NCI-H1694 (cell line): ENCODE data around the gene CDK16.

Experiments used
- DNase-seq: peaks from one replicate; lab custom pipeline; 2025; lab: John Stamatoyannopoulos, UW

The CDK16 gene

GRCh38 chrX:47186096-47186740, 32.3 kb upstream of the CDK16 start:
- no peak for DNase-seq

- DNase-seq = no peak
Measured at GRCh38 chrX:47187106-47187677, 31.3 kb upstream of the CDK16 start.

GRCh38 chrX:47189906-47190305, 28.6 kb upstream of the CDK16 start:
- no peak for DNase-seq

GRCh38 chrX:47190445-47191269, 27.8 kb upstream of the CDK16 start:
- DNase-seq = peak; percentile 57

- no peak for DNase-seq
Measured at GRCh38 chrX:47191331-47191730, 27.1 kb upstream of the CDK16 start.

DNA sequence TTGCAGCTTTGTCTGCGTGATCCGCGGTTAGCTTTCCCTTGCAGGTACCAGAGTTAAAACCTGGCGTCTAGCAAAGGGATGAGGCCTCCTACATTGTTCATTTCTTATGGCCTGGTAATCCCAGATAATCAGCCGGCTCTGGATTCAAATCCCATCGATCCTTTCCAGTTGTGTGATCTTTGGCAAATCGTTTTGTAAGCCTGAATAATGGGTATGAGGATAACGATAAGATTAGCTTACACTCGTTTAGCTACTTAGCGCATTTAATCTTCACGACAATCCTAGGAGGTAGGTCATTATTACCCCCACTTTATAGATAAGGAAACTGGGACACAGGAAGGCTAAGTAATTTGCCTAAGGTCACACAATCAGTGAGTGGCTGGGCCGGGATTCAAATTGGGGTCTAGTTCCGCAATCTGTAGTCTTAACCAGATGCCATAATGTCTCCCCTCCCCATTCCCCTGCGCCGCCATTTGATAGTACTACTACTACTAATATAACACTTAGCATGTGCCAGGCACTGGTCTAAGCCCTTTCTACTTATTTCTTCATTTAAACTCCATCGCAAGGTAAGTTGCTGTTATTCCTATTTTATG, 26.6 kb upstream of the CDK16 start:
- DNase-seq = no peak

- peak; percentile 97 for DNase-seq
Measured at GRCh38 chrX:47193475-47194193, 24.8 kb upstream of the CDK16 start, which contains the start of gene UBA1. Gene UBA1 (plus strand): TSS chrX:47193829. CDS start chrX:47198803, 4,974 bp downstream.

DNA sequence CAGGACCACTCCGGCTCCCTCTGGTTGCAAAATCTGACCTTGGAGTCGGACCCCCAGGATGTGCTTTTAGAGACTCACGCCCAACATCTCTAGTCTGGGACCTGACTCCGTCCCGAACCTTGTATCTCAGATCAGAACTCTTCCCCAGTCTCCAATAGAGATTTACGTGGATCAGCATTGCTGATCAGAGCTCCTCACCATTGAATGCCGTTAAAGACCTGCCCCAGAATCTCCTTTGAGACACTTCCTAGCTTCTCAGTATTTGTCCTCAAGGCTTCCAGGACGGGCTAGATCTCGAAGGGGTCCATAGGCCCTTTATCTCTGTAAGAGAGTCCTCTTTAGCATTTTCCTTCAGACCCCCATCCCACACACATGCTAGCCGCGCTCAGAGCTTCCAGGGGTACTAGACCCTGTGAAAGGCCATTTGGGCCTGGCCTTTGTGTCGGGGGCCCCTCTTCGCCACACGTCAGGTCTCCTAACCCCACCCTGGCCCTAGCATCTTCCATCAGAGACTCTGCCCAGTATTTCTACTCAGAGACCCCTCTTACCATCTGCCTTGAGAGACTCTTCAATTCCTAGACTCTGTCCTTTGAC, 24.2 kb upstream of the CDK16 start:
- DNase-seq = no peak

- DNase-seq = no peak
Measured at GRCh38 chrX:47196098-47196497, 22.4 kb upstream of the CDK16 start.

GRCh38 chrX:47197526-47197925, 21.0 kb upstream of the CDK16 start:
- DNase-seq = no peak

DNA sequence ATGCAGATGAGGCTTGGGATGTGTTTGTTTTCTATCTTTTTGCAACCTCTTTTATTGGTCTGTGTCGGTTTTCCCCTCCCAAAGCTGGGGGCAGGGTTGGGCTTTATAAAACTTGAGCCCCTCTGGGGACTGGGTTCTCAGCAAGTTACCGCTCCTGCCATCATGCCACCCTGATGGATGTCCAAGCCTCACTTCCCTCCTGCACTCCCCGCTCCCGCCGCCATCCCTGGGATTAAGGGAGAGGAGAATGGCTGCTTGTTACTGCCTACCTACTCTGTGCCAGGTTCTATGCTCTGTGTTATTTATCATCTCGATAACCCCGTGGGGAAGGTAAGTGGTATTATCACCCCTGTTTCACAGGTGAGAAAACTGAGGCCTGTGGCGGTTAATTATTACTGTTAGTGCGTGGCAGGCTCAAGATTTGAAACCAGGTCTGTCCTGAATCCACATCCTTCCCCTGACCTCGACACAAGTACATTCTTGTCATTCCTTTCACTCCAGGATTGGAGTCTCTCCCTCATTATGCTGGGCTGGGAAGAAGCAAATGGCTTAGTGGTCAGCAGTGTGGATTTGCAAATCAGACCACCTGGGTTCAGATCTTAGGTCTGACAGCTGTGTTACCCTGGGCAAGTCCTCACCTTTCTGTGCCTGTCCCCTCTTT, 20.3 kb upstream of the CDK16 start:
- DNase-seq = no peak

- DNase-seq = no peak
Measured at GRCh38 chrX:47198687-47199080, 19.8 kb upstream of the CDK16 start.

- DNase-seq = no peak
Measured at GRCh38 chrX:47199286-47199685, 19.2 kb upstream of the CDK16 start.

DNA sequence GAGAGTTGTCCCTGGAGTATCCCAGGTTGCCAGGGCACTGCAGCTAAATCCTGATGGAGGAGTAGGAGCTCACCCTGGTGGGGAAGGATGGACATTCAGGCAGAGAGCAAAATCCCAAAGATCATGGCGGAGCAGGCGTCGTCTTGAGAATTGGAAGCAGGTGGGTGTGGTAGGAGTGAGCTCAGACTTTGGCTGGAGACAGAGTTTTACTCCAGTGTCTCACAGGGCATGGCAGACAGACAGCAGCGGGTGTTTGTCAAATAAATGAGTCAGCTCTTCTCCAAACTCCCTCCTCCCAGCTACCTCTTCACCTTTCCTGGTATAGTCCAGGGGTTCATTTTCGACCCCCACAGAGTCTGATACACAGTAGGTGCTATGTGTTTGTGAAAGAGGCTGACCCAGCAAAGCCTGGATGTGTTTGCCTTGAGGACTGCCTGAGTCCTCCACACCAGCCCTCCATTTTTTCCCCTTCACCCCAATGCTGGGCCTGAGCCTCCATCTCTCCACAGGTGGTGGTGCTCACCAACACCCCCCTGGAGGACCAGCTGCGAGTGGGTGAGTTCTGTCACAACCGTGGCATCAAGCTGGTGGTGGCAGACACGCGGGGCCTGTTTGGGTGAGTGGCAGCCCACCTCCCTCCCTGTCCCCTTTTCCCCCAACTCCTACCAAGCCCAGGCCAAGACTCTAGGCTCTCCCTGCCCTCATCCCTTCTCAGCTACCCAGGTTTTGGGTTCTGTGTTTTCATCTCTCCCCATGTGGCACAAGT, 17.9 kb upstream of the CDK16 start:
- DNase-seq = no peak

DNA sequence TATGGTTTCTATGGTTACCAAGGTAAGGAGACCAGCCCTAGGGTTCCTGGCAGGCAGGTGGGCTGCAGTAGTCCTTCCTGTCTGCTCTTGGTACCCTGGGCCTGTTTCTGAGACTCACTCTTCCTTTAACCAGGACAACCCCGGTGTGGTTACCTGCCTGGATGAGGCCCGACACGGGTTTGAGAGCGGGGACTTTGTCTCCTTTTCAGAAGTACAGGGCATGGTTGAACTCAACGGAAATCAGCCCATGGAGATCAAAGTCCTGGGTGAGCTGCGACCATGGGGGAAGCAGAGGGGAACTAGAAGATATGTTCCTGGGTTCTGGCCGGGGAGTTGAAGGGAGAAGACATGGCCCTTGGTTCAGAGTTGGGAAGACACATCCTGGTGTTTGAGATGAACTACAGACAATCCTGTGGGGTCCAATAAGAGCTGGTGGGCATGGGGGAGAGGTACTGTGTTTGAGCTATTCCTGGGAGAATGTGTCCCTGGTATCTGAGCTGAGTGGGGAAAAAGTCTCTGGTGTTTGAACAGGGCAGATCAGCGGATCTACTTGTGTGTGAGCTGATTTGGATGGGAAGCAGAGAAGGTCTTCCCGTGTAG, 17.0 kb upstream of the CDK16 start:
- DNase-seq = no peak

DNA sequence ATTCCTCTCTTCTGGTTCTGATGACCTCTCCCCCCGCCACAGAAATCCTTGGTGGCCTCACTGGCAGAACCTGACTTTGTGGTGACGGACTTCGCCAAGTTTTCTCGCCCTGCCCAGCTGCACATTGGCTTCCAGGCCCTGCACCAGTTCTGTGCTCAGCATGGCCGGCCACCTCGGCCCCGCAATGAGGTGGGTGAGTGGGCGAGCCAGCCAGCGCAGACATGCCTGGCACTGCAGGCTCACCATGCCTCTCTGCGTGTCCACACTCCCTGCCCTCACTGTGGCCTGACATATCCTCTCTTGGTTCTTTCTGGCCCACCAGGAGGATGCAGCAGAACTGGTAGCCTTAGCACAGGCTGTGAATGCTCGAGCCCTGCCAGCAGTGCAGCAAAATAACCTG, 16.2 kb upstream of the CDK16 start:
- no peak for DNase-seq

DNA sequence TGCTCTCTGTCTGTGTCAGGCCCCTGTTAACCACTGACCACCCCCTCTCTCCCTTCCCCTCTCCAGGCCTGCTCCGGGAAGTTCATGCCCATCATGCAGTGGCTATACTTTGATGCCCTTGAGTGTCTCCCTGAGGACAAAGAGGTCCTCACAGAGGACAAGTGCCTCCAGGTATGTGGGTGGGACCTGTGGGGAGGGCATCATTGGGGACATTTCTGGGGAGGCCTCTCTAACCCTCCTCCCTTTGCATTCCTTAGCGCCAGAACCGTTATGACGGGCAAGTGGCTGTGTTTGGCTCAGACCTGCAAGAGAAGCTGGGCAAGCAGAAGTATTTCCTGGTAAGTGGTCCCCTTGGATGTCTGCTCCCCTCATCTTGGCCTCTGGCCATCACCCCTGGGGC, 15.6 kb upstream of the CDK16 start:
- no peak for DNase-seq

DNA sequence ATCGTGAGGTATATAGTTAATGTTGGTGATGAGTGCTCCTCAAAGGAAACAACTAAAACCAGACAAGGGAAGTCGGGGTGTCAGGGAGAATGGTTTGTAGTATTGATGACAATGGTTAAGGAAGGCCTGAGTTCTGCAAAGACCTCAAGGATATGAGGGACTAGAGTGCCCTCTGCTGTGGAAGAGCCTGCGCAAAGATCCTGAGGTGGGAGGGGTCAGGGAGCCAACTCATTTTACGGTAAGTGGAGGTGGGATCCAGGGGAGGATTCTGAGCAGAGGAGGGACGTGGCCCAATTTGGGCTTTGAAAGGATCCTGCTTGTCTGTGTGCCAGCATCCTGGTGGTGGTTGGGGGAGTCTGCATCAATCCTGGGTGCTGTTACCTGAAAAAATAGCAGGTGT, 13.5 kb upstream of the CDK16 start:
- DNase-seq = no peak

GRCh38 chrX:47206316-47206715, 12.2 kb upstream of the CDK16 start:
- no peak for DNase-seq

- no peak for DNase-seq
Measured at GRCh38 chrX:47208108-47208507, 10.4 kb upstream of the CDK16 start.
